DMS79 treated with DMSO at 0.1 percent for 48 hours (cell line): Measurements from ENCODE around the gene RXFP1.

ENCODE experiments used
- DNase-seq: peaks from one replicate; lab custom pipeline; 2025; lab: John Stamatoyannopoulos, UW

RXFP1 gene

GRCh38 chr4:158543191-158543590, 21.5 kb downstream of the RXFP1 start:
- no peak for DNase-seq

- no peak for DNase-seq
Observed at GRCh38 chr4:158544141-158544540, 22.5 kb downstream of the RXFP1 start.

DNA sequence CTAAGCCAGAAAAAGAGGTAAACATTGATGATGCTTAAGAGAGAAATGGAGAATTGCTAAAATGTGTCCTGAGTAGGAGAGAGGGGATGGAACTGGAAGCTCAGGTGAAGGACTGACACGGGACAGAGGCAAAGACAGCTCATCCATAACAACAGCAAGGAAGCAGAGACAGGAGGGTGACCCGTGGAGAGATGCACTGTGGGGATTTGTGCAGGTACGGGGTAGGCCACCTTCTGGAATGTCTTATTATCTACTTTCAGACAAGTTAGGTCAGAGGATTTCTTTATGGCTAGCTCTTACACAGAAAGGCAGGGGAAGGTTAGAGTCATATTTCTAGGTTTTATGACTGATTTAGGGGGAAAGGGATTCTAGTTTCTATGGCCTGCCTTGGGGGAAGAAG, 31.7 kb downstream of the RXFP1 start:
- no peak for DNase-seq

- no peak for DNase-seq
Observed at GRCh38 chr4:158560284-158560683, 38.6 kb downstream of the RXFP1 start.

DNA sequence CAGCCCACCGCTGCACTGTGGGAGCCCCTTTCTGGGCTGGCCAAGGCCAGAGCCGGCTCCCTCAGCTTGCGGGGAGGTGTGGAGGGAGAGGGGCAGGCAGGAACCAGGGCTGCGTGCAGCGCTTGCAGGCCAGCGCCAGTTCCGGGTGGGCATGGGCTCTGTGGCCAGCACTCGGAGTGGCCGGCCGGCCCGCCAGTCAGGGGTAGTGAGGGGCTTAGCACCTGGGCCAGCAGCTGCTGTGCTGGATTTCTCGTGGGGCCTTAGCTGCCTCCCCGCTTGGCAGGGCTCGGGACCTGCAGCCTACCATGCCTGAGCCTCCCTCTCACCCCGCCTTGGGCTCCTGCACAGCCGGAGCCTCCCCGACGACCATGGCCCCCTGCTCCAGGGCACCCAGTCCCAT, 45.2 kb downstream of the RXFP1 start:
- no peak for DNase-seq

DNA sequence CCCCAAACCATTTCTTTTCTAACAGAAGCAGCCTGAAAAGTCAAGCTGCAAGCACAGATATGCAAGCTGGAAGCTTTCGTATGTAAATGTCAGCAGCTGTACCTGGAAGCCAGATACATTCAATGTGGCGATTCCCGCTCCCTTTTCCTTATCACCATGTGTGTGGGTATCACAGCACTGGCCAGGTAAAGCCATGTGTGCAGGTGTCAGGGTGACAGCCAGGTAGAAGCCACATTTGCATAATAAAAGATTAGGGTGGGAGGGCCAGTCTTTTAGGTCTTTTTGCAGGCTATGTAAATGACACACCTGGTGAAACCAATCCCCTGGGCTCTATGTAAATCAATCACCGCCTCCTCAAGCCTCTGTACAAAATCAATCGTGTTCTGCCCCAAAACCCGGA, 50.1 kb downstream of the RXFP1 start:
- no peak for DNase-seq

DNA sequence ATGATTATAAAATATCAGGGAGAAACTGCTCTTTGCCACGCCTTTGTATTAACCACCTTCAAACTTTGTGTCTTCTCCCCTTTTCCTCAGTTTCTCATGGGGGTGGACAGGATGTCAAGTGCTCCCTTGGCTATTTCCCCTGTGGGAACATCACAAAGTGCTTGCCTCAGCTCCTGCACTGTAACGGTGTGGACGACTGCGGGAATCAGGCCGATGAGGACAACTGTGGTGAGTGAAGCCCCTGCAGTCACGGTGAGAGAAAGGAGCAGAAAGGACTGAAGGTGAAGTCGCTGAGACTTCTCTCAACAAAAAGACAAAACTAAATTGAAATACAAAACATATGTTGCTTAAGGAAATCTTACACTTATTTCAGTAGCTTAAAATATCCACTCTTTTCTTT, 50.9 kb downstream of the RXFP1 start:
- DNase-seq, result no peak

DNA sequence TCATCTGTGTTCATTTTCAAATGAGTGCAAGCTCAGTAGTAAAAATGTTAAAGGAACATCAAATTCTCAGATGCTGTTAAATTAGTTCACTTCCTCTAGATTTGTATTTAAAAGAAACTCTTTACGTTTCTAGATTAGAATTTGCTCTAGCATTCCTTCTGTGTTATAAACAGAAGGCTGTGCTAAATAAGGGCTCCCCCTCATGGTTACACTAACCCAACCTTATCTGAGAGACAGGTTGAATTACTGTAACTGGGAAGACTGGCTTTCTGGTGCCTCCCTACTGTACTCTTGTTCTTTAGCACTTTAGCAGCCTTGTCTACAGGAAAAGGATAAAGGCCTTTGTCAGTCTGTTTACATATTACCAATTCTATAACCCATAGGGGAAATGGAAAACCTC, 56.8 kb downstream of the RXFP1 start:
- no peak for DNase-seq

DNA sequence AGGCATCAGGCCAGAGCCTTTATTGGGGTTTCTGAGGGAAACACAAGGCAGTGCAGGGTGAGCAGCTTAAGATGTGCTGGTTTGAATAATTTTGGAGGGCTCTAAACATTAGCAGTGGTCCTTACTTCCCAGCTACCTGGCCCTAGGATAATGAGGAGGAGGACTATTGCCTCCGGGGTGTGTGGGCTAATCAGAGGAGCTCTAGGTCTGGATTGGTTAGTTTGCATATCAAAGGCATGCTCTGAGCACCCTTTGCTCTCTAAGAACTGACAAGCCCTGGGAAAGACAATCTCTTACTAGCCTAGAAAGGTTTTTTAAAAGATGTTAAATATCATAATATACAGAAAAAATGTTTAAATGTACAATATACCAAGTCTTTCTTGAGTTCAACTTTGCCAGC, 58.4 kb downstream of the RXFP1 start:
- DNase-seq, result no peak

DNA sequence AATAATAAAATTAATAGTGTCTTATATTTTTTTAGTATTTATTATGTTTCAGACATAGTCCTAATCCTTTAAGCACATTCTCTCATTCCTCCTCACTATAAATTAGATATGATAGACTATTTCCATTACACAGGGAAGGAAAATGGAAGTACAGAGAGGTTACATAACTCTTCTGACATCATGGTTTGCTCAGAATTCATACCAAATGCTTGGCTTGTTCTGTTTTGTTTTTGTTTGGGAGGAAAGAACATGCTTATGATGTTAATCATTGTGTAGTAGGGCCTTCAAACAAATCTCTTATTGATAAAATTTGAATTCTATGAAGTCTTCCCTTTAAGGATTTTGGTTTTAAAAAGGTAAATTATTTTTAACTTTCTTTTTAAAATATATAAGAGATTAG, 59.5 kb downstream of the RXFP1 start:
- DNase-seq, result no peak

- DNase-seq, result no peak
Observed at GRCh38 chr4:158586881-158587280, 65.2 kb downstream of the RXFP1 start.

GRCh38 chr4:158588285-158588684, 66.6 kb downstream of the RXFP1 start:
- no peak for DNase-seq

GRCh38 chr4:158588777-158589176, 67.1 kb downstream of the RXFP1 start:
- no peak for DNase-seq

DNA sequence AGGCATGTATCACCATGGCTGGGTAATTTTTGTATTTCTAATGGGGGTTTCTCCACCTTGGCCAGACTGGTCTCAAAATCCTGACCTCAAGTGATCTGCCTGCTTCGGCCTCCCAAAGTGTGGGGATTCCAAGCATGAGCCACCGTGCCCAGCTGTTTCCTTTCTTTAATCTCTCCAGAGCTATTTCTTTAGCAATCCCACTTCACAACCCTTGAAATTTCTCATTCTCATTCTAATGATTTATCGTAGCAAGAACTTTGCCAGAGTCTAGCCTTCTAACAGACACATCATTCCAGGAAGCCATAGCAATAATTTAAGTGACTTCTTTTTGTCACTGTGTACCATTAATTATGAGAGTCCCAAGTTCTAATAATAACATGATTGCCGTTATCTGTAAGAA, 68.6 kb downstream of the RXFP1 start:
- no peak for DNase-seq

DNA sequence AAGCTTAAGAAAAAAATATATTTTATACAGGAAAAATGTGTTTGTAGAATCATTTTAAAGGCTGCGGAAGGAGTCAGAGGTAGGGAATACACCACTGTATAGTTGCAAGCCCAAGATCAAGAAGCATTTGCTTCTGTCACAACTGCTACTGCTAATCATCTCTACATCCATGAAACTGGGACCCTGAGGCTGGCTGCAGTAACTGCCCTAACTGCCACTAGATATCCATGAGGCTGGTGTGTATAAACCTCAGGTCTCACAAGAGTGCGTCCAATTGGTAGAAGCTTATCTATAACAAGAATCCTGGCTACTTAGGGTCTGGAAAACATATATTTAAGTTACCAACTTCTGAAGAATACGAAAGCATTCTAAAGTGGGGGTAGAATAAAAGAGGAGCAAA, 69.1 kb downstream of the RXFP1 start:
- DNase-seq, result no peak

DNA sequence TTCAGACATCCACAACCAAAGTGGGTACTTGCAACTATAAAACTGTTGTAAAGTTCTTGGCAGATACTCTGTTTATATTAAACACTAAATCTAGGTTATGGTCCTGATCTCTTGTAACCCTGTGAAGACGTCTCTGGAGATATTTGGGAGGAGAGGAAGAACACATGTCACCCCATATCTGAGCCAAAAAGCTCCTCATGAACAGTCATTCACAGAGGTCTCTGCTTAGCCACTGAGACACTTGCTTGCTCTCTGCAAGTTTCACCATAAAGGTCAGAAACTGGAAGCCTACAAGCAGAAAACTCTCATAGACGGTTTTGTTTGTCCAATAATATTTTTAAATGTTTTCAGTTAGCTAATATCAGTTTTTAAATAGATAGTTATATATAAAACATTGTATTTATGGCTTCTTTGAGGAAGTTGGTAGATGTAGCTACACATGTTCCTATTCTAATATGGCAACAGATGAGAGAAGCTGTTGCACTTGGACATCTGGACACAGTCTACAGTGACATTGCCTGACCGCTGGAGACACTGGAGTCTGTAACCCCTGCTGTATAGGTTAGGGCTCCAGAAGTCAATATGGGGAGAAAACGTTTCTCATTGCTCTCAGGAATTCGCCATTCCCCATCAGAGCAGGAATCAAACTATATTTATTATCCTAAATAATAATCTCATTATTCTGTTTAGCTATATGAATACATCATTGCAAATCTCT, 76.4 kb downstream of the RXFP1 start:
- DNase-seq, result no peak

DNA sequence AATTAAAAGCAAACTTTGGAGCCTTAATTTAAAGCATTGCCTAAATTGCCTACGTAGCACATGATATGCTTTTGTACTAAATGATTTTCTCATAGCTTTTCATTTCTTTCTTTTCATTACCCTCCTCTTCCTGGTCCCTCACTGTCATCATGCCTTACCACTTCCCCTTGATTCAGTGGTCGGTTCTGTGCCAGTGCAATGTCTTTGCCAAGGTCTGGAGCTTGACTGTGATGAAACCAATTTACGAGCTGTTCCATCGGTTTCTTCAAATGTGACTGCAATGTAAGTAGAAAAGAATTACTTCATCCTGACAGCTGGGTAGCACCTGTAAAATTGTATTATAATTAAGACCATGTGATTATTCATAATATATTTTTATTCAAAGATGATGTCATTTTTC, 77.5 kb downstream of the RXFP1 start:
- no peak for DNase-seq

- DNase-seq, result no peak
Observed at GRCh38 chr4:158599765-158600498, 78.2 kb downstream of the RXFP1 start.

DNA sequence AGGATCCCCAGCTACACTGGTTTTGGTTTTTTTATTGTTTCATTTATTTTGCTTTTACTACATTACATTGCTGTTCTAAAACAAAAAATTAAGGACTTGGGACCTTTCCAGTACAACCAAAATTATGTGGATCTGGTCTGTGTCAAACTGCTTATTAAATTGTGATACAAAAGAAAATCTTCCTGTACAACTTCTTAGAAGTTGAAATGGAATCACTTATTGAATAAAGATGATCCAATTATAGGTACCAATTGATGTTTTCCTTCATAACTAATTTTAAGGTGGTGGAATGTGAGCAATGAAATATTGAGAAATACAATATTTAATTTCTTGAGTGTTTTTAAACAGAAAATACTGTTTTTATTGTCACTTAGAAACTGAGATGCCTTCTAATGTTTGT, 82.7 kb downstream of the RXFP1 start:
- no peak for DNase-seq

GRCh38 chr4:158605393-158605792, 83.7 kb downstream of the RXFP1 start:
- DNase-seq, result no peak

- no peak for DNase-seq
Observed at GRCh38 chr4:158606969-158607368, 85.3 kb downstream of the RXFP1 start.

DNA sequence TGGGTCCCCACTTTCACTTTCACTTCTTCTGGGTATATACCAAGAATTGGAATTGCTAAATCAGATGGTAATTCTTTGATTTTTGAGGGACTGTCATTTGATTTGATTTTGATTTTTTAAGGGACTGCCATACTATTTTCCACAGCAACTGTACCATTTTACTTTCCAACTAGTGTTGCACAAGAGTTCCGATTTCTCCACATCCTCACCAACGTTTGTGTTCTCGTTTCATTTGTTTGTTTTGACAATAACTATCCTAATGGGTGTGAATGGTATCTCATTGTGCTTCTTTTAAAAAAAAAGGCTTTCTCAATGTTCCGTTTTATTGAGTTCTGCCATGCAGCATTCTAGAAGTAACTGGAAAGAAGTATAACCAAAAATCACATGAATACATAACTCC, 87.4 kb downstream of the RXFP1 start:
- DNase-seq, result no peak

- DNase-seq, result no peak
Observed at GRCh38 chr4:158610790-158611189, 89.1 kb downstream of the RXFP1 start.

DNA sequence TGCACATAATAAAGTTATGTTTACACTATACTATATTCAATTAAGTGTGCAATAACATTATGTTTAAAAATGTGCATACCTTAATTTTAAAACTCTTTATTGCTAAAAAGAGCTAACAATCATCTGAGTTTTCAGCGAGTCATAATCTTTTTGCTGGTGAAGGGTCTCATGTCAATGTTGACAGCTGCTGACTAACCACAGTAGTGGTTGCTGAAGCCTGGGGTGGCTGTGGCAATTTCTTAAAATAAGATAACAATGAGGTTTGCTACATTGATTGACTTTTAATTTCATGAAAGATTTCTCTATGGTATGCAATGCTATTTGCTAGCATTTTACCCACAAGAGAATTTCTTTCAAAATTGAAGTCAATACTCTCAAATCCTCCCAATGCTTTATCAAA, 91.4 kb downstream of the RXFP1 start:
- DNase-seq, result no peak
